Stimulated activated CD4-positive, alpha-beta T cell treated with anti-CD3 and anti-CD28 coated beads, Interleukin-1b, Interleukin-23, amount 100 ng/mL, for 24 hours (primary cell): ENCODE data around the gene TSNAXIP1.
A peak's percentile ranks its signal among the peaks of the same experiment; 100 is the strongest.
"Not testable (repeated sequence)": the region's sequence is repeated elsewhere in the genome, so short reads cannot be mapped to it uniquely, and the experiment has no call there.

Experiments used
- DNase-seq, 4 experiments: peaks; one replicate each; pipeline ENCODE4 v3.0.0-alpha.2; 2020; ENCODE audit warnings: low read depth in 4 of 4, low spot score in 1 of 4

Gene TSNAXIP1

GRCh38 chr16:67858500-67858899, 51.8 kb downstream of the TSNAXIP1 start:
- no peak for DNase-seq

DNA sequence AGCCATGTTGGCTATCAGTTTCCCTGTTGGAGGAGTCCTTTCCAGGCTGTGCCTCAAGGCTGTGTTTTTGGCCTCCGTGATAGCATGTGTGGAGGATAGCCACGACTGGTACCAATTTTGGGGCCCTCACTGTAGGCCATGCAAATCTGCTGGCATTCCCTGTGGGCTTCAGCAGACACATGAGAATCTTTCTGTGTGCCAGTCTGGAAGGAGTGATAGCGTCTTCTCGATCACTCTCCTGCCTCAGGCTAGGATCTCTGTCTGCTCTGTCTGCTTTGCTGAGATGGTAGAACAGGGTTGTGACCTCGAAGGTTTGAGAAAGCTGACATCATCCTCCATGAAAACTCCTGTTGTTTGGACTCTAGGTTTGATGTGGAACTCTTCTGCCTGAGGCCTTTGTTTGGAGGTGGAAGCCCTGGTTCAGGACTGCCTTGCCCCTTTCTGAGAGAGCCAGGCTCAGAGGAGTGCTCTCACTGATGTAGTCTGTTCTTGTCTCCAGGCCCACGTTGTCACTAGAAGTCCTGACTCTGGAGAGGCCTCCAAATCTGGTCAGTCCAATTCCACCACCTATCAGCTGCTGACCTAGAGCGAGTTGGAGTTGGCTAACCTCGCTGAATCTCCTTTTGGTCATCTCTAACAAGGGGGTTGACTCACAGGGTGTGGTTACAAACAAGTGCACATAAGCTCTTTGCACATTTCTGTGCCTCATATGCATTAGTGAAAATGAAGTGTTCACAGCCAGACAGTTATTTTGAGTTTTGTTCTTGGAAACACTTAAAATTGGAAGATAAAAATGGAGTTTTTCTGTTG, 54.1 kb downstream of the TSNAXIP1 start:
- DNase-seq = no peak

DNA sequence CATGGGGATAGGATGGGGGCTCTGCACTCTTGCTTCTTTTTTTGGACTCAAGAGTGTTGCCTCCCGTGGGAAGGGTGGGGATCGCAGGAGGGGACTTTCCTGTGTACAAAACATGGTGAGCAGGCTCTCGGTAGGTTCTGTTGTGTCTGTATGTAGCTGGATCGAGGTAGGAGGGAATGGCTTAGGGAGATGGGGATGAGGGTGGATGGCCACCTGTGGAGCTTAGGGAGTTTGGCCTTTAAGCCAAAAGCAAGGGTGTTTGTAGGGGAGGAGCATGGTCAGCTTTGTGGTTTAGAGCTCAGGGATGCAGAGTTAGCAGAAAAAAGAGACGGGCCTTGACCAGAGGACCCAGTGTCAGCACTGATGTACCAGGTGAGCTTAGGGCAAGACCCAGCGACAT, 55.2 kb downstream of the TSNAXIP1 start:
- no peak for DNase-seq

DNA sequence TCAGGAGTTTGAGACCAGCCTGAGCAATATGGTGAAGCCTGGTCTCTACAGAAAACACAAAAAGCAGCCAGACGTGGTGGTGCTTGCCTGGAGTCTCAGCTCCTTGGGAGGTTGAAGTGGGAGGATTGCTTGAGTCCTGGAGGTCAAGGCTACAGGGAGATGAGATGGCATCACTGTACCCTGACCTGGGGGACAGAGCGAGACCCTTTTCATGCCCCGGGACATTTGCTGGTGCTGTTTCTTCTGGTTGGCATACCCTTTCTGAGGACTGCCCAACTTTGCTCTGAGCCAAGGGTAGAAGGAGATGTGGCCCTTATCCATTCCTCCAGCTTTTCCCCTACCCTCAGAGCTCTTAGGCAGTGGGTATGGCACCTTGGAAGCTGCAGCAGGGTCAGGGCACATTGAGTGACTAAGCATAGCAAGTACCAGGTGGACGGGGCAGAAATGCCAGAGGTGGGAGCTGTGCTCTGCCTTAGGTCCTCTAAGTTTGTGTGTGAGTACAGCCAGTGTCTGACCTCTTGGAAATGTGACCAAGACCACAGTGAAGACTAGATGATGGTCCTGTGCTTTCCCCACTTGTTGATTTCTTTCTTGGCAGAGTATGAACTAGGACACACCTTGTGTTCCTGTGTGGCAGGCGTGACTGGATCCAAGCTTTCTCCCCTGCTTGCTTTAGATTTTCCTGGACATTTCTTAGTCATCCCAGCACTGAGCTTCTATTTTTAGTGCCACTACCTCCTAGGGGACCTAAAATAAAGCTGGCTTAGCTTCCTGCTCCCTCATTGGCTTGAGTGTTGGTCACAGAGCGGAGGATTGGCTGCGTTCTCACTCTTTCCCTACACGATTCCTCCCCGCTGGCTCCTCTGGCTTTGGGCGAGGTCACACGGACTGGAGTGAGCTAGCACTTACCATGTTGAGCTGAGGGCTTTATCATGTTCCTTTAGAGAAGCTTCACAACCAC, 56.2 kb downstream of the TSNAXIP1 start:
- no peak for DNase-seq

- DNase-seq = not testable (repeated sequence)
These were observed 57.4 kb downstream of the TSNAXIP1 start for GRCh38 chr16:67864044-67864443.

DNA sequence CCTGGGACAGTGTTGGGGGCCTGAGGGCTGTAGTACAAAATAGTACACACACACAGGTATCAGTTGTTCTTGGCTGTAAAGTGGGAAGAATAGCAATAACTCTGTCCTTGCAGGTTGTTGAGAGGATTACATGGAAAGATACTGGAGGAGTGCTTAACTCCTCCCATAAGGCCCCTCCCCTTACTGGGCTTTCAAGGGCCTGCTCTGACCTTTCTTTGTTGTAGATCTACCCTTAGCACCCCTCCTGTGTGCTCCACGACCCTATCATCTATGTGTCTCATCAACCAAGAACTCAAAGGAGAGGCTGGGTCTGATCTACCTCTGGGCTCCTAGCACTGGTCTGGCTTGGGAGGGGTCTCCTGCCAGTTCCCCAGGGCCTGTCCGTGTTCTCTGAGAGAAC, 57.9 kb downstream of the TSNAXIP1 start:
- DNase-seq = no peak

DNA sequence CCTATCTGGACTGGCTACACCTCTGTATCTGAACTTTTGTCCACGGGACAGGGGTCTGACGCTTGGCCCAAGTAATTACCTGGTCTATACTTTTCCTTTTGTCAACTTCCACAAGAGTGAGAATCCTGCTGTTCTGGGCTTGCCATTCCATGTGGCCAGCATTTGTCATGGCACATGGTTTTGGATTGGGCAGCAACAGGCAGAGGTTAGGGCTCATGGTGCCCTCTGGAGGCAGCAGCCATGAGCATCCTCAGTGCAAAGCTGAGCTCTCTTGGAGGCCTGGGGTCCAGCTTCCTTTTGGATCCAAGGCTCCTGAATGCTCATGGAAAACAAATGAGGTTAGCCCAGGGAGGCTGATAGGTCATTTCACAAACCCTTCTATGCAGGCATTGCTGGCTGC, 58.6 kb downstream of the TSNAXIP1 start:
- no peak for DNase-seq

DNA sequence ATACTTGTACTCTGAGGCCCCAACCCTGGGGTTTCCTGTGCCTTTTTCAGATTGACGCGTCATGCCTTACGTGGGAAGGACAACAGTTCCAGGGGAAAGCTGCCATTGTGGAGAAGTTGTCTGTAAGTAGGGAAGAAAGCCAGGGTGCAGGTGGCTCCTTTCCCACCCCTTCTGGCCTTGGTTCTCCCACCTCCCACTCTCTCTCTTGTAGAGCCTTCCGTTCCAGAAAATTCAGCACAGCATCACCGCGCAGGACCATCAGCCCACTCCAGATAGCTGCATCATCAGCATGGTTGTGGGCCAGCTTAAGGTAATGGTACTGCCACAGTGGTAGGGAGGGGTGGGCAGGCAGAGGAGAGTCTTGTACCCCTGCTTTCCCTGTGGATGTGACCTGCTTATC, 61.6 kb downstream of the TSNAXIP1 start:
- DNase-seq = no peak

DNA sequence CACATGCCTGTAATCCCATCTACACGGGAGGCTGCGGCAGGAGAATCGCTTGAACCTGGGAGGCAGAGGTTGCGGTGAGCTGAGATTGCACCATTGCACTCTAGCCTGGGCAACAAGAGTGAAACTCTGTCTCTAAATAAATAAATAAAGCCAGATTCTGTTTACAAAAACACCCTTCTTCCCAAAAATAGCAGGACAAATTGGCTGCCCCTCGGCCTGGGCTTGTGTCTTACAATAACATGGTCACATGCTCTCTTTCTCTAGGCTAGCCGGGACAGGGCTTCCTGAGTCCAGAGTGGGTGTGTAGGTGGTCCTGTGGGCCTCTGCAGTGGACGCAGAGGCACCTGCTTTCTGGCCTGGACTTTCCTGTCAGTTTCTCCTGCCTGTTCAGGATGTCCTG, 63.0 kb downstream of the TSNAXIP1 start:
- DNase-seq = no peak

- DNase-seq = no peak
These were observed 64.6 kb downstream of the TSNAXIP1 start for GRCh38 chr16:67871256-67871655.

GRCh38 chr16:67872131-67872630, 65.5 kb downstream of the TSNAXIP1 start:
- no peak for DNase-seq

- peak; percentile 73 to 83 (median 76) for DNase-seq
These were observed 66.1 kb downstream of the TSNAXIP1 start, which contains the start of gene EDC4 for GRCh38 chr16:67872631-67873434. EDC4 (plus strand) TSS chr16:67873052; CDS start chr16:67873262, 210 bp downstream.

- DNase-seq = no peak
These were observed 67.0 kb downstream of the TSNAXIP1 start for GRCh38 chr16:67873435-67874370.

GRCh38 chr16:67874372-67874771, 67.7 kb downstream of the TSNAXIP1 start:
- no peak for DNase-seq

DNA sequence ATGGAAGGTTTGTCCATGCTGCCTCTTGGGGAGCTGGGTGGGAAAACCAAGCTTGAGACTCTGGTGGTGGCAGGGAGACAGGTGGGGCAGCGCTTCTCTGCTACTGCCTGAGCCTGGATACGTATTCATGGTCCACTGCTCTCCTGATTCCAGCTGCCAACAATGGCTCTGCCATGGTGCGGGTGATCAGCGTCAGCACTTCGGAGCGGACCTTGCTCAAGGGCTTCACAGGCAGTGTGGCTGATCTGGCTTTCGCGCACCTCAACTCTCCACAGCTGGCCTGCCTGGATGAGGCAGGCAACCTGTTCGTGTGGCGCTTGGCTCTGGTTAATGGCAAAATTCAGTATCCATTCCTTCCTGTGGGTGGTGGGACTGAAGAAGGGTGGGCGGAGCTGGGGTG, 70.4 kb downstream of the TSNAXIP1 start:
- no peak for DNase-seq
